Measurements from ENCODE around the gene WDR93. TPM values are rescaled to one million over a fixed set of nuclear protein-coding genes. Genes with fewer than 3 reads are reported as not detected.
A peak's percentile ranks its signal among the peaks of the same experiment; 100 is the strongest.

Gene WDR93
- total RNA-seq, 1 donor from 2014 or later: not detected

DNA sequence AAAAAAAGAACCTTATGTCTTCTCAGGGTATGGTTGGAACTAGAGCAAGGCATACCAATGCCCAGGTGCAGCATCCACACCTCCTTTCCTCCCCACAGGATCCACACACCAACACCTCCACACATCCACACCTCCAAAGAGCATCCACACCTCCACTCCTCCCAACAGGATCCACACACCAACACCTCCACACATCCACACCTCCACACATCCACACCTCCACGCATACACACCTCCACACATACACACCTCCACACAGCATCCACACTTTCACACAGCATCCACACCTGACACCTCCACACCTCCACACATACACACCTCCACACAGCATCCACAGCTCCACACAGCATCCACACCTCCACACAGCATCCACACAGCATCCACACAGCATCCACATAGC lies 55.2 kb downstream of the WDR93 start:
- Mint-ChIP-seq H3K4me3 (ENCODE audit: unreplicated experiment) (no peak overlapping the region), H3K4me1 (ENCODE audit: low read depth, unreplicated experiment) (no peaks in the 10 kb centered on the region), H3K36me3 (ENCODE audit: unreplicated experiment) (no peaks in the 10 kb centered on the region), H3K9me3 (ENCODE audit: unreplicated experiment) (no peaks in the 10 kb centered on the region), H3K27me3 (ENCODE audit: unreplicated experiment) (peaks cover 8% of the 10 kb centered on the region), H3K27ac (ENCODE audit: unreplicated experiment) (no peak overlapping the region)
- TF ChIP-seq, protein P1, sequence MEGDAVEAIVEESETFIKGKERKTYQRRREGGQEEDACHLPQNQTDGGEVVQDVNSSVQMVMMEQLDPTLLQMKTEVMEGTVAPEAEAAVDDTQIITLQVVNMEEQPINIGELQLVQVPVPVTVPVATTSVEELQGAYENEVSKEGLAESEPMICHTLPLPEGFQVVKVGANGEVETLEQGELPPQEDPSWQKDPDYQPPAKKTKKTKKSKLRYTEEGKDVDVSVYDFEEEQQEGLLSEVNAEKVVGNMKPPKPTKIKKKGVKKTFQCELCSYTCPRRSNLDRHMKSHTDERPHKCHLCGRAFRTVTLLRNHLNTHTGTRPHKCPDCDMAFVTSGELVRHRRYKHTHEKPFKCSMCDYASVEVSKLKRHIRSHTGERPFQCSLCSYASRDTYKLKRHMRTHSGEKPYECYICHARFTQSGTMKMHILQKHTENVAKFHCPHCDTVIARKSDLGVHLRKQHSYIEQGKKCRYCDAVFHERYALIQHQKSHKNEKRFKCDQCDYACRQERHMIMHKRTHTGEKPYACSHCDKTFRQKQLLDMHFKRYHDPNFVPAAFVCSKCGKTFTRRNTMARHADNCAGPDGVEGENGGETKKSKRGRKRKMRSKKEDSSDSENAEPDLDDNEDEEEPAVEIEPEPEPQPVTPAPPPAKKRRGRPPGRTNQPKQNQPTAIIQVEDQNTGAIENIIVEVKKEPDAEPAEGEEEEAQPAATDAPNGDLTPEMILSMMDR (IDR thresholded peaks at IDR 0.05; ENCODE audit: partially characterized antibody, unreplicated experiment): no peak
- DNase-seq: no peak

DNA sequence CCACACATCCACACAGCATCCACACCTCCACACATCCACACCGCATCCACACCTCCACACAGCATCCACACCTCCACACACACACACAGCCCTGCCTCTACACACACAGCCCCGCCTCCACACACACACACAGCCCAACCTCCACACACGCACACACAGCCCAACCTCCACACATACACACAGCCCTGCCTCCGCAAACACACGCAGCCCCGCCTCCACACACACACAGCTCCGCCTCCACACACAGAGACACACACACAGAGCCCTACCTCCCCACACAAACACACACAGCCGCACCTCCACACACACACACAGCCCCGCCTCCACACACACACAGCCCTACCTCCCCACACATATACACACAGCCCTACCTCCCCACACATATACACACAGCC lies 55.8 kb downstream of the WDR93 start:
- Mint-ChIP-seq H3K4me3 (ENCODE audit: unreplicated experiment) (no peak overlapping the region), H3K27me3 (ENCODE audit: unreplicated experiment) (peaks cover 8% of the 10 kb centered on the region), H3K27ac (ENCODE audit: unreplicated experiment) (no peak overlapping the region), H3K36me3 (ENCODE audit: unreplicated experiment) (no peaks in the 10 kb centered on the region), H3K4me1 (ENCODE audit: low read depth, unreplicated experiment) (no peaks in the 10 kb centered on the region), H3K9me3 (ENCODE audit: unreplicated experiment) (no peaks in the 10 kb centered on the region)
- TF ChIP-seq, protein P1 (IDR thresholded peaks at IDR 0.05; ENCODE audit: partially characterized antibody, unreplicated experiment): no peak
- DNase-seq: no peak

DNA sequence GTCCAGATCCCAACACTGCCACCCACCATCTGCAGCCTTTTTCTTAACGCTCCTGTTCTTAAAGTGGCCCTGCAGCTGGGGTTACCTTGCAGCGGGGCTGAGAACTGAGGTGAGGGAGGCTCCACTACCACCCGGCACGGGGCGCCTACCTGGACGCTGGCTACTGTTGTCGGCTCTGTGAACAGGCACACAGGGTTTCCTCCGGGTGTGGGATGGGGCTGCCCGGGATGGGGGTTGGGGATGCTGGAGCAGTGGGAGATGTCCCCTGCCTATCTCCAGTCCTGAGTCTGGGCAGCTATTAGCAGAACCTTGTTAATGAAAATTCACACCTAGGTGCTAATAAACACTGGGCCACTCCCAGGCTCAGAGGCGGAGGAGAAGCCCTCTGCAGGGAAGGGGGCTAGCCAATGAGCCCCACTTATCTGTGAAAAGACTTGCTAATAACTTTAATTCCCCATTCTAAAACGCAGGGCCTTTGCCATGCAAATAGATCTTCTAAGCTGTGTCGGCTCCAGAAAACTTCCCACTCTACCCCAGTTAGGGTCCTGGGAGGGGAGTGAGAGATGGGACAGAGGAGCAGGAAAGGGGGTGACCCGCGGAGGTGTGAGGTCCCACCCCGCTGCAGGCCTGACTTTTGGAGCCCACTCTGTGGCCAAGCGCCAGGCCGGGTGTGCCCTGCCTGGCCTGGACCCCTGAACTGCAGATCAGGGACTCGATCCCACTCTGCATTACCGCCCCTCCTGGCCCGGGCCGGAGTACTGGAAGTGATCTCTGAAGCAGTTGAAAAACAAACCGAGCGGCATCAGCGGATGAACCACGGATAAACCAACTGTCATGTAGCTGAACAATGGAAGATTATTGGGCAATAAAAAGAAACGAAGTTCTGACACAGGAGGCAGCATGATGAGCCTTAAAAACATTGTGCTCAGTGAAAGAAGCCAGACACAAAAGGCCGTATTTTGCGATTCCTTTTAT lies 57.4 kb downstream of the WDR93 start:
- Mint-ChIP-seq H3K36me3 (ENCODE audit: unreplicated experiment) (no peaks in the 10 kb centered on the region), H3K27me3 (ENCODE audit: unreplicated experiment) (peaks cover 8% of the 10 kb centered on the region), H3K27ac (ENCODE audit: unreplicated experiment) (no peak overlapping the region), H3K9me3 (ENCODE audit: unreplicated experiment) (no peaks in the 10 kb centered on the region), H3K4me3 (ENCODE audit: unreplicated experiment) (no peak overlapping the region), H3K4me1 (ENCODE audit: low read depth, unreplicated experiment) (no peaks in the 10 kb centered on the region)
- no peak for DNase-seq
- TF ChIP-seq, protein P1 (IDR thresholded peaks at IDR 0.05; ENCODE audit: partially characterized antibody, unreplicated experiment): no peak

DNA sequence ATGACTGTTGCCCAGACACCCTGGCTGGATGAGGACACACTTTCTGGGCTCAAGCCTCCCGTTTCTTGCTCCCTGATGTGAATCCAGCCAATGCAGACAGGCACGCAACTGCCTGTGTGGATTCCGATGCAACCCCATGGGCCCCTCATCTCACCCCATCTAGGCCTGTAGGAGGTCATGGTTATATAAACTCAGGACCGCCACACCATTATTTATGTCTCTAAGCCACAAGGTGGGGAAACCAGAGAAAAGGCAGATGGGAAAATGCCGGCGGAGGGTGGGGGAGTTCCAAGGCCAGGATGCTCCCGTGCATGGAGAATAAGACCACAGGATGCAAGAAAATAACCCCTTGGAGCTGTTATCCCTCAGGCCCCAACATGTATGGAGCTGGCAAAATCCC lies 58.4 kb downstream of the WDR93 start:
- Mint-ChIP-seq H3K4me1 (ENCODE audit: low read depth, unreplicated experiment) (no peaks in the 10 kb centered on the region), H3K27me3 (ENCODE audit: unreplicated experiment) (peaks cover 8% of the 10 kb centered on the region), H3K36me3 (ENCODE audit: unreplicated experiment) (no peaks in the 10 kb centered on the region), H3K27ac (ENCODE audit: unreplicated experiment) (no peak overlapping the region), H3K4me3 (ENCODE audit: unreplicated experiment) (no peak overlapping the region), H3K9me3 (ENCODE audit: unreplicated experiment) (no peaks in the 10 kb centered on the region)
- TF ChIP-seq, protein P1 (IDR thresholded peaks at IDR 0.05; ENCODE audit: partially characterized antibody, unreplicated experiment): no peak
- no peak for DNase-seq

DNA sequence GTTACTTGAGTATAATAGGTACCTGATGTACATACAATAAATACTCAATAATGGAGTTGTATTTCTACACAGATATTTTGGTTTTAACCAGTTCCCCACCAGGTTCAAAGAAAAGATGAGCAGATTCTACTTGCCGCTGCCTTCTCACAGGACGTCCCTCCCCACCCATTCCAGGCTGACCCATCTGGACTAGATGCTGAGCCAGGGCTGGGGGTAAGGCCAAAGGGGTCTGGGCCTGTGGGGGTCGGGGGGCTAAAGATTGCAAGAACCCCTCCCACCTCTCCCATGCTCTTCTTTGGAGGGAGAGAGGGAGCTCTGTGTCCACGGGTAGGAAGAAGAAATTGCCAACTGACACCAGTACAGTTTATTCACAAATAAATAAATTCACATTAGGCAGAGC lies 58.9 kb downstream of the WDR93 start:
- peaks cover 9% of the 10 kb centered on the region for H3K27me3 Mint-ChIP-seq (ENCODE audit: unreplicated experiment)
- TF ChIP-seq, protein P1 (IDR thresholded peaks at IDR 0.05; ENCODE audit: partially characterized antibody, unreplicated experiment): no peak

More for the DNA sequence above, 58.9 kb downstream of the WDR93 start:
- Mint-ChIP-seq H3K27ac (ENCODE audit: unreplicated experiment) (no peak overlapping the region), H3K9me3 (ENCODE audit: unreplicated experiment) (no peaks in the 10 kb centered on the region), H3K4me1 (ENCODE audit: low read depth, unreplicated experiment) (no peaks in the 10 kb centered on the region), H3K4me3 (ENCODE audit: unreplicated experiment) (peak overlapping the region; percentile 20), H3K36me3 (ENCODE audit: unreplicated experiment) (no peaks in the 10 kb centered on the region)
- DNase-seq: no peak

Data from glutamatergic neuron (in vitro differentiated cells).